ENCODE measurements around the gene PAGR1. TPM values are rescaled to one million over a fixed set of nuclear protein-coding genes. Genes with fewer than 3 reads are reported as not detected.

Gene PAGR1
- total and polyA plus RNA-seq, 9 of the 15 experiments (the other 6 are each of a cell fraction or from before 2014, with no cell fraction given), result 1.4 to 58.2 (median 16.8) TPM

- no peak for TF ChIP-seq MXD1 (CRISPR knock-in tag; IDR thresholded peaks at IDR 0.05; ENCODE audit: borderline replicate concordance, poor library complexity, severe bottlenecking)
- TF ChIP-seq ATF6 (CRISPR knock-in tag; IDR thresholded peaks at IDR 0.05), result no peak
- peak; percentile 69 for TF ChIP-seq CREM (IDR thresholded peaks at IDR 0.05; ENCODE audit: low read depth)
- peak; percentile 32; the same call in 1 of the 2 replicates for TF ChIP-seq CTBP1 (IDR thresholded peaks at IDR 0.05; ENCODE audit: borderline replicate concordance)
- TF ChIP-seq SMC3 (conservative IDR thresholded peaks at IDR 0.05; ENCODE audit: insufficient read depth, low read depth, low read length), result peak; percentile 80
- no peak for TF ChIP-seq ZNF77 (CRISPR knock-in tag; IDR thresholded peaks at IDR 0.05)
- TF ChIP-seq VEZF1 (CRISPR knock-in tag; IDR thresholded peaks at IDR 0.05), result peak; percentile 15; the same call in 1 of the 2 replicates
- TF ChIP-seq DLX4 (CRISPR knock-in tag; IDR thresholded peaks at IDR 0.05), result no peak
- peak; percentile 40; the same call in 1 of the 2 replicates for TF ChIP-seq BHLHE40 (IDR thresholded peaks at IDR 0.05; ENCODE audit: low read length)
- no peak for TF ChIP-seq RNF2 (IDR thresholded peaks at IDR 0.05)
- TF ChIP-seq ZNF12 (CRISPR knock-in tag; IDR thresholded peaks at IDR 0.05), result peak; percentile 17; the same call in 1 of the 2 replicates
Measured at GRCh38 chr16:29848420-29849297, 32.7 kb downstream of the PAGR1 start (continued).

Measured in K562 (cell line).